NCI-H2107 treated with DMSO at 0.1 percent for 48 hours (cell line): ENCODE results near the gene CRB2.

Experiments used
- DNase-seq: peaks from one replicate; lab custom pipeline; 2025; ENCODE audit not compliant: unreplicated experiment; lab: John Stamatoyannopoulos, UW

Gene CRB2

DNA sequence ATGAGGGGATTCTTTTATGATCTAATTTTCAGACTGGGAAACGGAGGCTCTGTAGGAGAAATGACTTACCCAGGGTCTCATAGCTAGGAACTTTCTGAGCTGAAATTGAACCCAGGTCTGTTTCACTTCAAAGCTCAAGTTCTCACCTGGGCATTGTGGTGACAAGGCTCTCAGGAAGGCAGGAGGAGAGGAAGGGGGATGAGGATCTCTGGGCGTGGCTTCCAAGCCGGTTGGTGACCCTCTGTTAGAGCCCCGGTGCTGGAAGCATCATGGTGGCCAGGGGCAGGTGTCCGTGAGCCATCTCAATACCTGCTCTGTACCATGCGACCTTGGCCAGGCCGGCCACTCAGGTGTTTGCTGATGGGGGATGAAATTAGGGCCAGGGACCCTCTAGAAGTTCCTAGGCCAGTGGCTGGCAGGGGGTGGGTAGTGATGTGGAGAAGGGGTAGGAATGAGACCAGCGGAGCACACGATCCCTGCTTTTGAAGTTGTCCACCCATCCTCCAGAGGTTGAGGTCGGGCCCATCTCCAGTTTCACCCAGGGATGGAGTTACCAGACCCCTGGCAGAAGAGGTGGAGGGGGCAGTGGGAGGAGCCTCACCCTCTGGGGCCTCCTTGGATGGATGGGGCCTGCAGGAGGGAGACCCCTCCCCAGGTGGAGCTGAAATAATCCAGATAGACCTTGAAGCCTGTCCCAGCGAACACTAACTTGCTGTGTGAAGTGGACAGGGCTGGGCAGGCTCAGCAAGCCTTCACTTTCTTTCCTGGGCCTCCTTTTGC lies 5.9 kb downstream of the CRB2 start:
- DNase-seq: no peak

DNA sequence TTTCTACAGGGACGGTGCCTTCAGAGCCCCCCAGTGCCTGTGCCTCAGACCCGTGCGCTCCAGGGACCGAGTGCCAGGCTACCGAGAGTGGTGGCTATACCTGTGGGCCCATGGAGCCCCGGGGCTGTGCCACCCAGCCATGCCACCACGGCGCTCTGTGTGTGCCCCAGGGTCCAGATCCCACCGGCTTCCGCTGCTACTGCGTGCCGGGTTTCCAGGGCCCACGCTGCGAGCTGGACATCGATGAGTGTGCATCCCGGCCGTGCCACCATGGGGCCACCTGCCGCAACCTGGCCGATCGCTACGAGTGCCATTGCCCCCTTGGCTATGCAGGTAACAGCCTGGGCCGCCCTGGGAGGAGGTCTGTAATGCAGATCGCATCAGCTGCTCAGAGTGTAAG lies 6.9 kb downstream of the CRB2 start:
- no peak for DNase-seq

DNA sequence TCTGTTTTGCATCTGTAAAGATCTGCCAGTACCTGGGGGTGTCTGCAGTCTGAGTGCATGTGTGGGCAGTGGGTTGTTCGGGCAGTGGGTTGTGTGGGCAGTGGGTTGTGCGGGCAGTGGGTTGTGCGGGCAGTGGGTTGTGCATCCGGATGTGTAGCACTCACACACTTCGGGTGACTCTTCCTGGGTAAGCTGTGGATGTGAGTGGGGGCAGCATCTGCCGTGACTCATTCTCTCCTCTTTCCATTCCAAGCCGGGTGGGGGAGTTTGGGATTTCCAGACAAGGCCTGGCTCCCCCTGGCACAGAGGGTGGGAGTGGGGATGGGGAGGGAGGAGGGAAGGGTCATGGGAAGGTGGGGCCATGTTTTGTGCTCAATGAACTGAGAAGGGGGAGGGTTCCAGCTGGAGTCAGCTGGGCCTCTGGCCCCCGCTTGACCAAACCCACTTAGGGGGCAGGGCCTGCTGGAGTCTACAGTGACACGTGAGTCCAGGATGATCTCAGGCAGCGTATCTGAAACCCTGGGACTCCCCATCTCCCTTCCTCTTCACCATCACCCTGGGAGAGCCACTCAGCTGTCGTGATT lies 8.3 kb downstream of the CRB2 start:
- DNase-seq: no peak

DNA sequence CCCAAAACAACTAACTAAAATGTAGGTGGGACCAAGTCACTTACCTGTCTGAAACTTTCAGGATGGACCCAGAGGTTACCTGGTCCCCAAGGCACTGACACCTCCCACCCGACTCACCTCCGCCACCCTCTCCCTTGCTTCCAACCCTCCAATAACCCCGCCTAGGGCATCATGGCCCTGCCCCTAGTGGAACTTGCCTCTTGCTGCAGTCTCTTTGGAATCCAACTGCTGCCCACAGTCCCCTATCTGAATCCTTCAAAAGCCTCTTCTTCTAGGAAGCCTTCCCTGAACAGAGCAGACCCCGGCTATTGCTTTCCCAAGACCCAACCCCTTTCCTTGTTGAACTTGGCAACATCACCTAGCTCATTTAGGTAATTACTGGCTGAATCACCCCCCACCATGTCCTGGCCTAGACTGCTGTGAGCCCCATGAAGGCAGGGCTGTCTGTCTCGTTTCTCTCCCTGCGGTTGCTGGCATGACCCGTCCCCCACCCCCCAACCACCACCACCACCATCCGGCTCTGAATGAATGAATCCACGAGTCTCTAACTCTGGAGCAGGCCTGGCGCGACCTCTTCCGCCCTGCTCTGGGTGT lies 9.4 kb downstream of the CRB2 start:
- DNase-seq: no peak

DNA sequence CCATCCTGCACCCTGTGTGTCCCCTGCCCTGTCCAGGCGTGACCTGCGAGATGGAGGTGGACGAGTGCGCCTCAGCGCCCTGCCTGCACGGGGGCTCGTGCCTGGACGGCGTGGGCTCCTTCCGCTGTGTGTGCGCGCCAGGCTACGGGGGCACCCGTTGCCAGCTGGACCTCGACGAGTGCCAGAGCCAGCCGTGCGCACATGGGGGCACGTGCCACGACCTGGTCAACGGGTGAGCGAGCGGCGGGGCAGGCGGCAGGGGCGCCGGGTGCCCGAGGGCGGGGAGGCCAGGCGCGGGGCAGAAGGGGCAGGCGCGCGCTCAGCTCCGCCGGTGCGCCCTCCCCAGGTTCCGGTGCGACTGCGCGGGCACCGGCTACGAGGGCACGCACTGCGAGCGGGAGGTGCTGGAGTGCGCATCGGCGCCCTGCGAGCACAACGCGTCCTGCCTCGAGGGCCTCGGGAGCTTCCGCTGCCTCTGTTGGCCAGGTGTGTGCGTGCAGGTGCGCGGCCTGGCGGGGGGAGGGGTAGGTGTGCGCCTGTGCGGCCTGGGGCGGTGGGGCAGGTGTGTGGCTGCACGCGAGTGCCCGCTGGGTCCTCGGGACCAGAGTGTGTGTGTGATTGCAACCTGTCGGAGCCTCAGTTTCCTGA lies 10.0 kb downstream of the CRB2 start:
- DNase-seq: no peak

DNA sequence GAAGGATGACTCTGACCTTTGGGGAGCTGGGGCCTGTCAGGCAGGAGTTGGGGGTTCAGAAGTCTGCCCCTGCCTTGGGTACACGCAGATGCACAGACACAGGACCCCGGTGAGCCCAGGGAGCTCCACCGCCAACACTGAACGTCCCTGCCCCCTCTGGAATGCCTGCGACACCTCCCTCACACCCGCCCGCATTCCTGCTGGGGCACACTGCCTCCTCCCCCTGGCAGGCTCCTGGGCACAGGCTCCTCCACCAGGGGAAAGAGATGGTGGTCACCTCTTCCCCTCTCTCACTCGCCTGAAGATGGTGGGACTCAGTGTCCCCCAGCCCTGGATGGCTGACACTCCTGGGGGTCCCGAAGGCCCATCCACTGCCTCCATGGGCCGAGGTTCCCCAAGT lies 12.0 kb downstream of the CRB2 start:
- no peak for DNase-seq

DNA sequence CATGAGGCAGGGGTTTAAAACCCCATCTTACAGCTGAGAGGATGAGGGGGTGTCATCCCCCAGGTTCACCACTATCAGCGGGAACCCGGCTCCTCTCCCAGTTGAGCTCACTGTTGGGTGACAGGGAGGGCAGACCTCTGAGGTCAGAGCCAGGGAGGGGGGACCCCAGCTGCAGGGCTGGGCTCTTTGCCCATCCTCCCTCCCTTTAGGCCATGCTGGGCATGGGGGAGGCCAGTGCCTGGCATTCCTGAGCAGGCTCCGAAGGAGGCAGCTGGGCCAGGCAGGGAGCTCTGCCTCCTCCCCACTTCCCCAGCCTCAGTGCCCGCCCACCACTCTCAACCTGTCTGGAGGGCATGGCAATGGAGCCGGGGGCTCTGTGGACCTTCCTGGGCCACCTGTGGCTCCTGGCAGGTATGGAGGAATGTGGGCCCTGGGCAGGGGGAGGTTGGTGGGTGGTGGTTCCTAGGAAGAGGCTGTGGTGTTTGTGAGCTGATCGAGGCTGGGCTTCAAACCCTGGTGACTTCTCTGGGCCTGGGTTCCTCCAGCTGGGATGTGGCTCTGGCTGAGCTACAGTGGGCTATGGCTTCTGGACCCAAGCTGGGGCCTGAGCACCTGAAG lies 12.6 kb downstream of the CRB2 start:
- DNase-seq: no peak

DNA sequence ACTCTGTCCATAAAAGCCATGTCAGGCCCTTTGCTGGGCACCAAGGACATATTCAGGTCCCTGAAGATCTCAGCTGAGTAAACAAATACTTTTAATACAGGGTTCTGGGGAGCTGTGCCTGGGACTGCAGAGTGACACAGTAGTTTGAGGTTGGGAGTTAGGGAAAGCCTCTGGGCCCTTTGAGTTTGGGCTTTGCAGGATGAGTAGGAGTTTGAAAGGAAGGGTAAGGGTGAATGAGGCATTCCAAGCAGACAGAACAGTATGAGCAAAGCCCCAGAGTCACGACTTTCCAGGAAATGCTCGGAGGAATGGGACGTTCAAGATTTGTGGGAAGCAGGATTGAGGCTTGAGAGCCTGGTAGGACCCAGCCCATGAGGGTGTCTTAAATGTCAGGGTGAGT lies 13.3 kb downstream of the CRB2 start:
- DNase-seq: no peak

DNA sequence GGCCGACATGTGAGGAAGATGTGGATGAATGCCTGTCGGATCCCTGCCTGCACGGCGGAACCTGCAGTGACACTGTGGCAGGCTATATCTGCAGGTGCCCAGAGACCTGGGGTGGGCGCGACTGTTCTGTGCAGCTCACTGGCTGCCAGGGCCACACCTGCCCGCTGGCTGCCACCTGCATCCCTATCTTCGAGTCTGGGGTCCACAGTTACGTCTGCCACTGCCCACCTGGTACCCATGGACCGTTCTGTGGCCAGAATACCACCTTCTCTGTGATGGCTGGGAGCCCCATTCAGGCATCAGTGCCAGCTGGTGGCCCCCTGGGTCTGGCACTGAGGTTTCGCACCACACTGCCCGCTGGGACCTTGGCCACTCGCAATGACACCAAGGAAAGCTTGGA lies 14.1 kb downstream of the CRB2 start:
- DNase-seq: no peak

DNA sequence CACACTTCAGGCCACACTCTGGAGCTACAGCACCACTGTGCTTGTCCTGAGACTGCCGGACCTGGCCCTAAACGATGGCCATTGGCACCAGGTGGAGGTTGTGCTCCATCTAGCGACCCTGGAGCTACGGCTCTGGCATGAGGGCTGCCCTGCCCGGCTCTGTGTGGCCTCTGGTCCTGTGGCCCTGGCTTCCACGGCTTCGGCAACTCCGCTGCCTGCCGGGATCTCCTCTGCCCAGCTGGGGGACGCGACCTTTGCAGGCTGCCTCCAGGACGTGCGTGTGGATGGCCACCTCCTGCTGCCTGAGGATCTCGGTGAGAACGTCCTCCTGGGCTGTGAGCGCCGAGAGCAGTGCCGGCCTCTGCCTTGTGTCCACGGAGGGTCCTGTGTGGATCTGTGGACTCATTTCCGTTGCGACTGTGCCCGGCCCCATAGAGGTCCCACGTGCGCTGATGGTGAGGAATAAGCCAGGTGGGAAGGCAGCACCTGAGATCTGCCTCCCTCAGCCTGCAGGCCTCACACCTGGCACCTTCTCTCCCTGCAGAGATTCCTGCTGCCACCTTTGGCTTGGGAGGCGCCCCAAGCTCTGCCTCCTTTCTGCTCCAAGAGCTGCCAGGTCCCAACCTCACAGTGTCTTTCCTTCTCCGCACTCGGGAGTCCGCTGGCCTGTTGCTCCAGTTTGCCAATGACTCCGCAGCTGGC lies 14.7 kb downstream of the CRB2 start:
- DNase-seq: no peak

DNA sequence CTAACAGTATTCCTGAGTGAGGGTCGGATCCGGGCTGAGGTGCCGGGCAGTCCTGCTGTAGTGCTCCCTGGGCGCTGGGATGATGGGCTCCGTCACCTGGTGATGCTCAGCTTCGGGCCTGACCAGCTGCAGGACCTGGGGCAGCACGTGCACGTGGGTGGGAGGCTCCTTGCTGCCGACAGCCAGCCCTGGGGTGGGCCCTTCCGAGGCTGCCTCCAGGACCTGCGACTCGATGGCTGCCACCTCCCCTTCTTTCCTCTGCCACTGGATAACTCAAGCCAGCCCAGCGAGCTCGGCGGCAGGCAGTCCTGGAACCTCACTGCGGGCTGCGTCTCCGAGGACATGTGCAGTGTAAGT lies 15.2 kb downstream of the CRB2 start:
- no peak for DNase-seq

DNA sequence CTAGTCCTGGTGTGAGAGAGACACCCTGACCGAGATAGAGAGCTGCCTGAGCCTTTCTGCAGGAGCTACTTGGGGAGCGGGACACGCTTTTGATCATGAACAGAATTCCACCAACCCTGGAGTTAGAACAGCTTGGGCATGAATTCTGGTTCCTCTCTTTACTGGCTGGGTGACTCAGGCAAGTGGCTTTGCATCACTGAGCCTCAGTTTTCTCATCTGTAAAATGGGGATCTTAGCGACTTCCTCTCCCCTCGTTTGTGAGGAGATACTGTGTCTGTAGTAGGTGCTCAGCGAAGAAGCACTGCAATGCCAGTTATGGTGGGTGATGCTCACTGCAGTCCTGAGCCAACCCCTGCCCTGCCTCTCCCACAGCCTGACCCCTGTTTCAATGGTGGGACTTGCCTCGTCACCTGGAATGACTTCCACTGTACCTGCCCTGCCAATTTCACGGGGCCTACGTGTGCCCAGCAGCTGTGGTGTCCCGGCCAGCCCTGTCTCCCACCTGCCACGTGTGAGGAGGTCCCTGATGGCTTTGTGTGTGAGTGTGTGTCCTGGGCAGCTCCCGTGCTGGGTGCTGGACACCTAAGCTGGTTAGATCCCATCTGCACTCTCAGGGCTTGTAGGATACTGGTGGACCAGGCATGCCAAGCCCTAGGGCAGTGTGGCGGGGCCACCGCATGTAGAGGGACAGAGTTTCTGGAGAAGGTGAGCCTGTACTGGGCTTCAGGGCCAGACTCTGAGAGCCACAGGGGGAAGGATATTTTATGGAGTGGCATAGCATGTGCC lies 16.0 kb downstream of the CRB2 start:
- DNase-seq: no peak

DNA sequence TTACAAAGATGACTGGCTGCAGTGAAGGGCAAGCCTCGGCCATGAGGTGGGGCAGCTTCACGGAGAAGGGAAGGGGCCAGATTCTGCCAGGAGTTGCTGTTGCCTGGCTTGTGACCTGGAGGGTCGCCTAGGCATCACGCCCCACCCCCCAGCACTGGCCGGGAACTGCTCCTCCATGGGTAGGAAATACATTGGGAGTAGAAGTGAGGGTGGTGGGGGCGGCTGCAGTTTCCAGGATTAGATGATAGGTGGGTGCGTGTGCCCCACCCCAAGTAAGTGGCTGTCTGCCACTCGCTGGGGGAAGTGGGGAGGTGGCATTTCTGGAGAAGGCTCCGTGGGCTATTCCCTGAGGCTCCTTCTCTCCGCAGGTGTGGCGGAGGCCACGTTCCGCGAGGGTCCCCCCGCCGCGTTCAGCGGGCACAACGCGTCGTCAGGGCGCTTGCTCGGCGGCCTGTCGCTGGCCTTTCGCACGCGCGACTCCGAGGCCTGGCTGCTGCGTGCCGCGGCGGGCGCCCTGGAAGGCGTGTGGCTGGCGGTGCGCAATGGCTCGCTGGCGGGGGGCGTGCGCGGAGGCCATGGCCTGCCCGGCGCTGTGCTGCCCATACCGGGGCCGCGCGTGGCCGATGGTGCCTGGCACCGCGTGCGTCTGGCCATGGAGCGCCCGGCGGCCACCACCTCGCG lies 16.9 kb downstream of the CRB2 start:
- DNase-seq: no peak

DNA sequence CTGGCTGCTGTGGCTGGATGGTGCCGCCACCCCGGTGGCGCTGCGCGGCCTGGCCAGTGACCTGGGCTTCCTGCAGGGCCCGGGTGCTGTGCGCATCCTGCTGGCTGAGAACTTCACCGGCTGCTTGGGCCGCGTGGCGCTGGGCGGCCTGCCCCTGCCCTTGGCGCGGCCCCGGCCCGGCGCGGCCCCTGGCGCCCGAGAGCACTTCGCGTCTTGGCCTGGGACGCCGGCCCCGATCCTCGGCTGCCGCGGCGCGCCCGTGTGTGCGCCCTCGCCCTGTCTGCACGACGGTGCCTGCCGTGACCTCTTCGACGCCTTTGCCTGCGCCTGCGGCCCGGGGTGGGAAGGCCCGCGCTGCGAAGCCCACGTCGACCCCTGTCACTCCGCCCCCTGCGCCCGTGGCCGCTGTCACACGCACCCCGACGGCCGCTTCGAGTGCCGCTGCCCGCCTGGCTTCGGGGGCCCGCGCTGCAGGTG lies 17.5 kb downstream of the CRB2 start:
- no peak for DNase-seq

DNA sequence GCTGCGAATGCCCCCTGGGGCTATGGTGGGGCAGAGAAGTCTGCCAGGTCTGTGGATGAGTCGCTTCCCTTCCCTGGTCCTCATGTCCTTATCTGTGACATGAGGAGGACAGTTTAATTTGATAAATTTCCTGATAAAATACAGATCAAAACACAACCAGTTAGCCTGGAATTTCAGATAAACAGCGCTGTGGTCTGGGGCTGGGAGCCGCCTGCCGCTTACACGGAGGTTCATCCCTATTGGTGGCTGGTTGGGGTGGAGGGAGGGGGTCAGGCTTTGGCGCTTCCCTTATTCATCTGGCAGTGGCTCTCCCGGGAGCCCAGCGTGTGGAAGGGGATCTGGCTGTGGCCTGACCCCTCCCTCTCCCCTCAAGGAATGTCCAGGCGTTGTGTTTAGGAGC lies 17.9 kb downstream of the CRB2 start:
- no peak for DNase-seq

DNA sequence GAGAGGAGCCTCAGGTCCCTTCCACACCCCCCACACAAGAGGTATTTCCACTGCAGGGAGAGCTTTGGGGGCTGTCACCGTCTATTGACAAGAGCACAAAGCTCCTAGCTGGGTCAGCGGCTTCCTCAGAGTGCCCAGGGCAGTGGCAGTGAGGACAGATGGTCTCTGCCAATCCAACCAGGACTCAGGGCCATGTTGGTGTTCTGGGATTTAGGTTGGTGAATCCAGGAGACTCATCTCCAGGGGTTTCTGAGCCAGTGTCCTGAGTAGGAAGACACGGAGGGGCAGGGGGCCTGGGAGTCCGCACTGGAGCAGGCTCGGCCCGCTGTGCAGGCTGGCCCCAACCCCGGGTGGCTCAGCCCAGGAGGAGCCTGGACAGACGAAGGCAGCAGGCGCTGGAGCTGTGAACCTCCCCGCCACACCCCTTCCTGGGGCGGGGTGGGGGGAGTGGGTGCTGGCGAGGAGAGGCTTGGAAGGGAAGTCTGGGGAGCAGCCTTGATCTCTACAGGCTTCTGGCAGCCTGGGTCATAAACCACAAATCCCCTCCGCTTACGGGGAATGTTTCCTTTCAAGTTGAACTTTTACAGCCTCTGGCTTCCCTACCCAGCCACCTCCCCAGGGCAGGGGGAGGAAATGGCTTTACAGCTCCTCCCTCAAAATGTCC lies 19.6 kb downstream of the CRB2 start:
- no peak for DNase-seq

DNA sequence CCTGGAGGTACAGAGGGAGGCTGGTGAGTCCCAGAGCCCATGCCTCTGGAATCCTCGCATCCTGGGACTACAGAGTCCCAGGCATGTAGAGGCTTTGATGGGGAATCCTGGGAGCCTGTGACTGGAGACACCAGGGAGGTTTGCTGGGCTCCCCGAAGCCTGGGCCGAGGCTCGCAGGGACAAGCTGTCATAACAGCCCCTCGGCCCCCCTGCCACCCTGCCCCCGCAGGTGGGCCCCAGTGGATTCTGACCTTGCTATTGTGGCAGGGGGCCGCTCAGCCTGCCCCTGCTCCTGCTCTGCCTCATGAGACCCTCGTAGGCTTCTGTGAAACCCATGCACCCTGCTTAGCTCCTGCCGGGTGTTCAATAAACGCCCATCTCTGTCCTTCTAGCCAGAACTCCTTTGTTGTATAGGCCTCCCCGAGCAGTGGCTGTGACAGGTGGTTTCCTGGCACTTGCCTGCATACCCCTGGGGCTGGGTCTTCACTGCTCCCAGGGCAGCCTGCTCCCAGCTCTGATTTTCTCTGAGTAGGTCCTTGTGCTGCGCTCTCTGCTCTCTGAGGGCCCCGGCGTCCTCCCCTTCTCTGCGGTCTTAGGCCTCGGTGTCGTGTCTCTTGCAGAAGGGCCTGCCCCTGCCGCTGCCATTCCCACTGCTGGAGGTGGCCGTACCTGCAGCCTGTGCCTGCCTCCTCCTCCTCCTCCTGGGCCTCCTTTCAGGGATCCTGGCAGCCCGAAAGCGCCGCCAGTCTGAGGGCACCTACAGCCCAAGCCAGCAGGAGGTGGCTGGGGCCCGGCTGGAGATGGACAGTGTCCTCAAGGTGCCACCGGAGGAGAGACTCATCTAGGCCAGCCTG lies 20.4 kb downstream of the CRB2 start:
- DNase-seq: no peak
